Hepatocyte (in vitro differentiated cells): Measurements from ENCODE around the gene WNT7A.

Experiments used
- CTCF ChIP-seq: fragments of 200-600 bp; sonication (generic); IDR thresholded peaks from 2 replicates; pipeline ENCODE4 v1.5.1; 2016; ENCODE audit warnings: antibody characterized with exemption, mild to moderate bottlenecking; ENCODE audit not compliant: poor library complexity
- EZH2 ChIP-seq: fragments of 200-600 bp; sonication (generic); IDR thresholded peaks from 2 replicates; pipeline ENCODE4 v1.6.1; 2016; ENCODE audit warnings: antibody characterized with exemption, mild to moderate bottlenecking, borderline replicate concordance

- TF ChIP-seq CTCF = no peak
- TF ChIP-seq EZH2 = no peak
Observed at GRCh38 chr3:13871791-13872190, 8.1 kb downstream of the WNT7A start.
